Measurements from ENCODE around the gene MT1E. TPM values are rescaled to one million over a fixed set of nuclear protein-coding genes. Genes with fewer than 3 reads are reported as not detected.

MT1E gene
- total RNA-seq (100 to 1,000 TPM in 3 of 7 donors, 10 to 100 TPM in 4; 16.1 to 867 (median 65.3) TPM), polyA plus RNA-seq (10 to 100 TPM; 65.1 to 93.4 TPM)
- long read RNA-seq, donor 1, partial matches to known transcripts, result 0 of 3 reads
- long read RNA-seq, donor 1, other reads (novel, unspliced or antisense), result 1 of 3 reads
- long read RNA-seq, donor 2, transcript MT1E-201 (3 exons, 704 nt), result major isoform, 16 of 16 reads
- long read RNA-seq, donor 2, partial matches to known transcripts, result 0 of 16 reads
- long read RNA-seq, donor 2, other reads (novel, unspliced or antisense), result 0 of 16 reads
- long read RNA-seq, donor 3, transcript MT1E-201 (3 exons, 704 nt), result major isoform, 11 of 11 reads
- long read RNA-seq, donor 3, partial matches to known transcripts, result 0 of 11 reads
- long read RNA-seq, donor 3, other reads (novel, unspliced or antisense), result 0 of 11 reads

DNA sequence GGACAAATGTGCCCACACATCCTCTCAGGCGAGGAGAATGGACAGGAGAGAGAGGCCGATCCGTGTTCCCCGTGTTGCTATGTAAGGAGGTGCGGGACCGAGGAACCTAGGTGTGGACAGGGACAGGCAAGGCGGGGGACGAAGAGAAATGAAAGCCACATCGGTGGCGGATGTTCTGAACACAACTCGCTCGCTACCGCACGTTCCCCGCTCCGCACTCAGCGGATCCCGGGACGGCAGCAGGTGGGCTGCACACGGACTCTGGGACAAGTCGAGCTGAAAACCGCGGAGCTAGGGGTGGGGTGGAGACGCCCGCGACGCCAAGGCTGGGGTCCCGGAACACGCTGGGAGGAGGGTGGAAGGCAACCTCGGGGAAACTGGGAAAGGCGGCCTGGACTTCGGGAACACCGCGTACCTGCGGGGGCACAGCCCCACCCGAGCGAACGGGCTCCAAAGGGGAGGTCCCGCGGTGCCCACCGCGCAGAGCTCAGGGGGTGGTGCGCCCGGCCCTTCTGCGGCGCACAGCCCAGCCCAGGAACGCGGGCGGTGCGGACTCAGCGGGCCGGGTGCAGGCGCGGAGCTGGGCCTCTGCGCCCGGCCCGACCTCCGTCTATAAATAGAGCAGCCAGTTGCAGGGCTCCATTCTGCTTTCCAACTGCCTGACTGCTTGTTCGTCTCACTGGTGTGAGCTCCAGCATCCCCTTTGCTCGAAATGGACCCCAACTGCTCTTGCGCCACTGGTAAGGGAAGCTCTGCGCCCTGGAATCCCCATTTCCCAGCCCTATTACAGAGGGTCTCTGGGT, at the start of gene MT1E:
Gene MT1E, plus strand, starts transcription at position 642 of the 803 bp plus-strand sequence. Its CDS starts 71 bp downstream, at position 713.
- Histone ChIP-seq H3K4me3 (peak within 1 kb of the TSS; percentile 73), H3K36me3 (no peaks in the 10 kb centered on the region)
- intact Hi-C loops (cut with DNase I), result loop anchor here in 1 of 4 donors (10.0 kb wide), 1 partner anchor 49 kb away; no protein-coding TSS in a partner anchor

DNA sequence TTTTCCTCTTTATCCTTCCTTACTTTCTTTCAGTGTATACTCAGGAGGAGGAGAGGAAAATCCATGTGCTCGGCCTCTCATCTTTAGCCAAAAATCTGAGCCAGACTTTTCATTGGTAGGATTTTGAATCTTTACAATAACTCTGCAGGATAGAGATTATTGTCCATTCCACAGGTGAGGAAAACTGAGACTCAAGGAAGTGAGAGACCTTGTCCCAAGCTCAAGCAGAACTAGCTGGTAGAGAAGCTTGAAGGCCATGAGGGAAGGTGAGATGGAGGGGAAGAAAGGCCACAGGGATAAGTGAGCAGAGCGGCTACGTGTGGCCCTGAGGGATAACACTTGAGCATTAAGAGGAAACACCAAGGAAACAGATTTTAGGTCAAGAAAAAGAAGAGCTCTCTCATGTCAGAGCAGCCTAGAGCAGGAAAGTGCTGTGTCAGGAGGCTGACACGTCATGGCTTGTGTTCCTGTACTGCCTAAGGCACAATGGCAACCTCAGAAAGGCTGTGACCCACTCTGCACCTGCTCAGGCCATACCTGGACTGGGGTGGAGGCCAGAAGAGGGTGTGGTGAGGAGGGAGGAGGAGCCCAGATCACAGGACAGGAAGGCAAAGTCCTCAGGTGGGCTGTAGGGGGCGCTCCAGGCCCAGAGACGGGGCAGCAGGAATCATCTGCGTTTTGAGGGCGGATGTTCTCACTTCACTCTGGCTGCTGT, 48.8 kb upstream of the MT1E start:
- TF ChIP-seq EP300 (IDR thresholded peaks at IDR 0.05) (no peak), POLR2A (IDR thresholded peaks at IDR 0.05) (no peak)
- TF ChIP-seq, protein P1, sequence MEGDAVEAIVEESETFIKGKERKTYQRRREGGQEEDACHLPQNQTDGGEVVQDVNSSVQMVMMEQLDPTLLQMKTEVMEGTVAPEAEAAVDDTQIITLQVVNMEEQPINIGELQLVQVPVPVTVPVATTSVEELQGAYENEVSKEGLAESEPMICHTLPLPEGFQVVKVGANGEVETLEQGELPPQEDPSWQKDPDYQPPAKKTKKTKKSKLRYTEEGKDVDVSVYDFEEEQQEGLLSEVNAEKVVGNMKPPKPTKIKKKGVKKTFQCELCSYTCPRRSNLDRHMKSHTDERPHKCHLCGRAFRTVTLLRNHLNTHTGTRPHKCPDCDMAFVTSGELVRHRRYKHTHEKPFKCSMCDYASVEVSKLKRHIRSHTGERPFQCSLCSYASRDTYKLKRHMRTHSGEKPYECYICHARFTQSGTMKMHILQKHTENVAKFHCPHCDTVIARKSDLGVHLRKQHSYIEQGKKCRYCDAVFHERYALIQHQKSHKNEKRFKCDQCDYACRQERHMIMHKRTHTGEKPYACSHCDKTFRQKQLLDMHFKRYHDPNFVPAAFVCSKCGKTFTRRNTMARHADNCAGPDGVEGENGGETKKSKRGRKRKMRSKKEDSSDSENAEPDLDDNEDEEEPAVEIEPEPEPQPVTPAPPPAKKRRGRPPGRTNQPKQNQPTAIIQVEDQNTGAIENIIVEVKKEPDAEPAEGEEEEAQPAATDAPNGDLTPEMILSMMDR (IDR thresholded peaks at IDR 0.05), result peak in 2 of 3 donors; percentile 39 to 64
- WGBS, 3 donors, result 37 to 43% (median 39%) methylated on average over 8 of the region's 8 CpGs
- Histone ChIP-seq H3K27ac (no peak overlapping the region), H3K4me3 (no peak overlapping the region), H3K9me3 (no peaks in the 10 kb centered on the region), H3K4me1 (ENCODE audit: insufficient read depth) (no peaks in the 10 kb centered on the region), H3K27me3 (no peaks in the 10 kb centered on the region), H3K36me3 (no peaks in the 10 kb centered on the region)
- intact Hi-C loops (cut with DNase I), result loop anchor here in 1 of 4 donors (5.0 kb wide), 1 partner anchor 126 kb away; no protein-coding TSS in a partner anchor
- peak; percentile 44 to 78 (median 62) for DNase-seq

More for the DNA sequence above, at the start of gene MT1E:
- H3K27ac ChIP-seq, result peak within 1 kb of the TSS; percentile 65 to 79
- no peaks in the 10 kb centered on the region for H3K27me3 ChIP-seq
- peaks cover 6% of the 10 kb centered on the region for H3K4me1 ChIP-seq (ENCODE audit: insufficient read depth)
- WGBS, 3 donors, result 1 to 2% (median 1%) methylated on average over 51 to 62 of the region's 62 CpGs
- no peaks in the 10 kb centered on the region for H3K9me3 ChIP-seq
- peak; percentile 48 to 83 (median 68) for DNase-seq
- TF ChIP-seq, protein P1 (IDR thresholded peaks at IDR 0.05), result no peak
- TF ChIP-seq POLR2A (IDR thresholded peaks at IDR 0.05) (peak; percentile 59), EP300 (IDR thresholded peaks at IDR 0.05) (peak; percentile 88)

- H3K27me3 ChIP-seq, result no peaks in the 10 kb centered on the region
- H3K4me3 ChIP-seq, result no peak overlapping the region
- H3K4me1 ChIP-seq (ENCODE audit: insufficient read depth), result no peaks in the 10 kb centered on the region
- intact Hi-C loops (cut with DNase I), result loop anchor here in 1 of 4 donors (5.0 kb wide), 1 partner anchor 125 kb away; no protein-coding TSS in a partner anchor
- H3K36me3 ChIP-seq, result no peaks in the 10 kb centered on the region
- TF ChIP-seq, protein P1 (IDR thresholded peaks at IDR 0.05), result no peak
- TF ChIP-seq EP300 (IDR thresholded peaks at IDR 0.05) (no peak), POLR2A (IDR thresholded peaks at IDR 0.05) (no peak)
- DNase-seq, result no peak
- no peak overlapping the region for H3K27ac ChIP-seq
- 67 to 76% (median 74%) methylated on average over 4 of the region's 4 CpGs for WGBS, 3 donors
- H3K9me3 ChIP-seq, result no peaks in the 10 kb centered on the region
Observed at GRCh38 chr16:56577300-56577625, 48.3 kb upstream of the MT1E start.
